Astrocyte (in vitro differentiated cells and primary cell): ENCODE results near the gene KRAS. TPM values are rescaled to one million over a fixed set of nuclear protein-coding genes. Genes with fewer than 3 reads are reported as not detected.

Source experiments
- DNase-seq: peaks from one replicate; pipeline ENCODE4 v3.0.0-alpha.2; 2010; ENCODE audit warnings: low read depth
- FAIRE-seq: peaks from 2 replicates; lab custom pipeline; 2011; peaks lifted over from hg19 to GRCh38; lab: Jason Lieb, UNC
- H2AFZ ChIP-seq: 2 replicates; pipeline ENCODE4 v1.6.0; 2012; ENCODE audit warnings: low read depth, low read length, inconsistent platforms
- H3K27ac ChIP-seq: 2 replicates; pipeline ENCODE4 v1.5.1; 2011; ENCODE audit warnings: low read depth, low read length, inconsistent platforms
- H3K27me3 ChIP-seq: 2 replicates; pipeline ENCODE4 v1.6.0; 2011; ENCODE audit warnings: low read length, inconsistent platforms; ENCODE audit not compliant: insufficient read depth
- H3K36me3 ChIP-seq: 2 replicates; pipeline ENCODE4 v1.5.1; 2011; ENCODE audit warnings: low read length, inconsistent platforms; ENCODE audit not compliant: insufficient read depth
- H3K4me1 ChIP-seq: 2 replicates; pipeline ENCODE4 v1.5.1; 2011; ENCODE audit warnings: low read length, inconsistent platforms; ENCODE audit not compliant: insufficient read depth
- H3K4me2 ChIP-seq: 2 replicates; pipeline ENCODE4 v1.6.0; 2012; ENCODE audit warnings: low read length, inconsistent platforms
- H3K4me3 ChIP-seq: 2 replicates; pipeline ENCODE4 v1.5.1; 2011; ENCODE audit warnings: low read depth, mild to moderate bottlenecking, low read length, inconsistent platforms; ENCODE audit not compliant: insufficient read depth
- H3K79me2 ChIP-seq: 2 replicates; pipeline ENCODE4 v1.6.0; 2012; ENCODE audit warnings: mild to moderate bottlenecking, low read length, inconsistent platforms; ENCODE audit not compliant: insufficient read depth
- H3K9ac ChIP-seq: 2 replicates; pipeline ENCODE4 v1.6.0; 2012; ENCODE audit warnings: mild to moderate bottlenecking, low read length, inconsistent platforms
- H3K9me3 ChIP-seq: 2 replicates; pipeline ENCODE4 v1.5.1; 2012; ENCODE audit warnings: low read depth, mild to moderate bottlenecking, low read length, inconsistent platforms; ENCODE audit not compliant: insufficient read depth
- H4K20me1 ChIP-seq: 2 replicates; pipeline ENCODE4 v1.6.0; 2012; ENCODE audit warnings: low read length, inconsistent platforms; ENCODE audit not compliant: insufficient read depth
- H3K27ac Mint-ChIP-seq: one replicate; pipeline ENCODE4 v1.8.0; 2021; ENCODE audit warnings: mild to moderate bottlenecking, mixed read lengths; ENCODE audit not compliant: unreplicated experiment
- H3K27me3 Mint-ChIP-seq: one replicate; pipeline ENCODE4 v1.8.0; 2021; ENCODE audit warnings: low read depth, mixed read lengths; ENCODE audit not compliant: unreplicated experiment
- H3K36me3 Mint-ChIP-seq: one replicate; pipeline ENCODE4 v1.8.0; 2021; ENCODE audit warnings: low read depth, mixed read lengths; ENCODE audit not compliant: unreplicated experiment
- H3K4me1 Mint-ChIP-seq: one replicate; pipeline ENCODE4 v1.8.0; 2021; ENCODE audit warnings: low read depth, mixed read lengths; ENCODE audit not compliant: unreplicated experiment
- H3K4me3 Mint-ChIP-seq: one replicate; pipeline ENCODE4 v1.8.0; 2021; ENCODE audit warnings: mild to moderate bottlenecking, moderate library complexity, mixed read lengths; ENCODE audit not compliant: unreplicated experiment
- H3K9me3 Mint-ChIP-seq: one replicate; pipeline ENCODE4 v1.8.0; 2021; ENCODE audit warnings: mild to moderate bottlenecking, mixed read lengths; ENCODE audit not compliant: unreplicated experiment
- EZH2 ChIP-seq: IDR thresholded peaks from 2 replicates; pipeline ENCODE4 v1.6.1; 2012; ENCODE audit warnings: mild to moderate bottlenecking, low read length, inconsistent platforms; ENCODE audit not compliant: insufficient read depth
- total RNA-seq: library from RNA; stranded (reverse); gene quantifications from 2 replicates; pipeline ENCODE4 v1.2.1, GENCODE V29; 2021
- TF ChIP-seq, protein P1 (sequence below): IDR thresholded peaks from 2 replicates; pipeline ENCODE4 v1.5.1; 2011; ENCODE audit warnings: low read depth, mild to moderate bottlenecking, inconsistent platforms, low read length, moderate library complexity; ENCODE audit not compliant: insufficient read depth

KRAS gene
- total RNA-seq, 1 donor from 2014 or later: 40.3 TPM

DNA sequence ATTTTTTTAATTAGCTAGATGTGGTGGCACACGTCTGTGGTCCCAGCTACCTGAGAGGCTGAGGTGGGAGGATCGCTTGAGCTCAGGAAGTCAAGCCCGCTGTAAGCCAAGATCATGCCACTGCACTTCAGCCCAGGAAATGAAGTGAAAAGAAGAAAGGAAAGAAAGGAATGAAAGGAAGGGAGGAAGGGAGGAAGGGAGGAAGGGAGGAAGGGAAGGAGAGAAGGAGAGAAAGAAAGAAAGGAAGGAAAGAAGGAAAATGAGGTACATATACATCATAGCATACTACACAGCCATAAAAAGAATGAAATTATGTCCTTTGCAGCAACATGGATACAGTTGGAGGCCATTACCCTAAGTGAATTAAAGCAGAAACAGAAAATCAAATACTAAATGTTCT, 68.0 kb downstream of the KRAS start:
- no peak overlapping the region for H3K4me2 ChIP-seq
- FAIRE-seq (no peak), DNase-seq (no peak)
- no peaks in the 10 kb centered on the region for H3K36me3 Mint-ChIP-seq
- no peak overlapping the region for H2AFZ ChIP-seq
- no peaks in the 10 kb centered on the region for H3K27me3 Mint-ChIP-seq
- no peak overlapping the region for H3K4me3 ChIP-seq
- H3K4me3 Mint-ChIP-seq: no peak overlapping the region
- TF ChIP-seq EZH2: no peak
- H3K27ac Mint-ChIP-seq: no peak overlapping the region
- peaks cover 8% of the 10 kb centered on the region for H3K4me1 ChIP-seq
- H3K9ac ChIP-seq: no peak overlapping the region
- H3K27me3 ChIP-seq: no peaks in the 10 kb centered on the region
- H4K20me1 ChIP-seq: no peaks in the 10 kb centered on the region
- no peaks in the 10 kb centered on the region for H3K79me2 ChIP-seq
- H3K4me1 Mint-ChIP-seq: peaks cover 9% of the 10 kb centered on the region
- peaks cover 4% of the 10 kb centered on the region for H3K9me3 Mint-ChIP-seq
- H3K36me3 ChIP-seq: no peaks in the 10 kb centered on the region
- H3K27ac ChIP-seq: no peak overlapping the region
- H3K9me3 ChIP-seq: no peaks in the 10 kb centered on the region

DNA sequence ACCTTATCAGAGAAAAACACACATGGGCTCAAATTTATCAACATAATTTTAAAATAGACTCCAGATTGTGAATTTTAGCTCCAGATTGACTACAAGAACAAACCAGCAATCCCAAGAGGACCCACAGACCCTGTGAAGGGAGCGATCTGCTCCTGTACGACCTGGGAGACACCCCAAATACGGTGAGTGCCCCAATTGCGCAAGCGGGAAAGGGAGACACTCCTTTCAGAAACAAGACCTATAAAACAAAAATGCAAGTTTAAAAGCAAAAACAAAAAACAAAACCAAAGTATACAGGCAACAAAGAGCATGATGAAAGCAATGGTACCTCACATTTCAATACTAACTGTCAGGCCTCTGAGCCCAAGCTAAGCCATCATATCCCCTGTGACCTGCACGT, 87.9 kb downstream of the KRAS start:
- H3K9me3 Mint-ChIP-seq: no peaks in the 10 kb centered on the region
- Histone ChIP-seq H3K36me3 (no peaks in the 10 kb centered on the region), H3K79me2 (no peaks in the 10 kb centered on the region), H3K27me3 (no peaks in the 10 kb centered on the region), H3K4me1 (no peaks in the 10 kb centered on the region), H2AFZ (no peak overlapping the region), H3K9ac (no peak overlapping the region), H4K20me1 (no peaks in the 10 kb centered on the region), H3K4me2 (no peak overlapping the region), H3K4me3 (no peak overlapping the region), H3K9me3 (no peaks in the 10 kb centered on the region), H3K27ac (no peak overlapping the region)
- H3K36me3 Mint-ChIP-seq: no peaks in the 10 kb centered on the region
- H3K27ac Mint-ChIP-seq: no peak overlapping the region
- no peaks in the 10 kb centered on the region for H3K4me1 Mint-ChIP-seq
- FAIRE-seq (no peak), DNase-seq (no peak)
- no peak for TF ChIP-seq EZH2
- TF ChIP-seq, protein P1, sequence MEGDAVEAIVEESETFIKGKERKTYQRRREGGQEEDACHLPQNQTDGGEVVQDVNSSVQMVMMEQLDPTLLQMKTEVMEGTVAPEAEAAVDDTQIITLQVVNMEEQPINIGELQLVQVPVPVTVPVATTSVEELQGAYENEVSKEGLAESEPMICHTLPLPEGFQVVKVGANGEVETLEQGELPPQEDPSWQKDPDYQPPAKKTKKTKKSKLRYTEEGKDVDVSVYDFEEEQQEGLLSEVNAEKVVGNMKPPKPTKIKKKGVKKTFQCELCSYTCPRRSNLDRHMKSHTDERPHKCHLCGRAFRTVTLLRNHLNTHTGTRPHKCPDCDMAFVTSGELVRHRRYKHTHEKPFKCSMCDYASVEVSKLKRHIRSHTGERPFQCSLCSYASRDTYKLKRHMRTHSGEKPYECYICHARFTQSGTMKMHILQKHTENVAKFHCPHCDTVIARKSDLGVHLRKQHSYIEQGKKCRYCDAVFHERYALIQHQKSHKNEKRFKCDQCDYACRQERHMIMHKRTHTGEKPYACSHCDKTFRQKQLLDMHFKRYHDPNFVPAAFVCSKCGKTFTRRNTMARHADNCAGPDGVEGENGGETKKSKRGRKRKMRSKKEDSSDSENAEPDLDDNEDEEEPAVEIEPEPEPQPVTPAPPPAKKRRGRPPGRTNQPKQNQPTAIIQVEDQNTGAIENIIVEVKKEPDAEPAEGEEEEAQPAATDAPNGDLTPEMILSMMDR: no peak
- H3K4me3 Mint-ChIP-seq: no peak overlapping the region
- peaks cover 3% of the 10 kb centered on the region for H3K27me3 Mint-ChIP-seq

DNA sequence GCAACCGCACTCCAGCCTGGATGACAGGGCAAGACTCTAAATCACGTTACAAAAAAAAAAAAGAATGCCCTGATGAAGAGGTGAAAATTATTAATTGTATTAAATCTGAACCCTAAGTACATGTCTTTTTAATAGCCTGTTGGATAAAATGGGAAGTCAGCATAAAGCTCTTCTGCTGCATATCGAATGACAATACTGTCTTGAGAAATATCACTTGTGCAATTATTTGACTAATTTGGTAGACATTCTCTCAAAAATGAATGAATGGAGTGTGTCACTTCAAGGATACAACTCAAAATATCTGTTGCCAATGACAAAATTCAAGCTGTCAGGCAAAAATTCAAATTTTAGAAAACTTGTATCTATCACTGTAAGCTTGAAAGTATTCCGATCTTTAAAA, 94.7 kb downstream of the KRAS start:
- TF ChIP-seq, protein P1: no peak
- TF ChIP-seq EZH2: no peak
- FAIRE-seq: no peak
- no peaks in the 10 kb centered on the region for H3K79me2 ChIP-seq
- no peak overlapping the region for H3K27ac Mint-ChIP-seq
- H3K36me3 ChIP-seq: no peaks in the 10 kb centered on the region
- no peaks in the 10 kb centered on the region for H4K20me1 ChIP-seq
- H3K9me3 Mint-ChIP-seq: no peaks in the 10 kb centered on the region
- H3K4me3 Mint-ChIP-seq: no peak overlapping the region
- no peak for DNase-seq
- no peaks in the 10 kb centered on the region for H3K9me3 ChIP-seq
- no peak overlapping the region for H3K4me3 ChIP-seq
- no peak overlapping the region for H2AFZ ChIP-seq
- H3K9ac ChIP-seq: no peak overlapping the region
- H3K4me1 Mint-ChIP-seq: peaks cover 7% of the 10 kb centered on the region
- H3K4me1 ChIP-seq: peaks cover 3% of the 10 kb centered on the region
- H3K4me2 ChIP-seq: no peak overlapping the region
- no peaks in the 10 kb centered on the region for H3K27me3 Mint-ChIP-seq
- no peaks in the 10 kb centered on the region for H3K36me3 Mint-ChIP-seq
- H3K27me3 ChIP-seq: no peaks in the 10 kb centered on the region
- no peak overlapping the region for H3K27ac ChIP-seq
